H1 (cell line): ENCODE measurements around the gene SNX24. TPM values are rescaled to one million over a fixed set of nuclear protein-coding genes. Genes with fewer than 3 reads are reported as not detected.

Source experiments
- BRCA1 ChIP-seq: IDR thresholded peaks from 2 replicates; pipeline ENCODE4 v1.6.1; 2012; ENCODE audit warnings: low read depth, low read length, improper control_type of control experiment
- CBX8 ChIP-seq: fragments of 300-800, 300-1000 bp; sonication (generic); IDR thresholded peaks from 2 replicates; pipeline ENCODE4 v1.7.1; 2016; ENCODE audit warnings: low read depth, low read length, borderline replicate concordance
- SUZ12 ChIP-seq: fragments of 200-600 bp; sonication (generic); IDR thresholded peaks from 2 replicates; pipeline ENCODE4 v1.6.1; 2012; ENCODE audit warnings: mild to moderate bottlenecking, inconsistent platforms, low read length, moderate library complexity, mixed read lengths
- ZNF274 ChIP-seq: IDR thresholded peaks from 2 replicates; pipeline ENCODE4 v1.7.0; 2012; ENCODE audit warnings: low read length, borderline replicate concordance; ENCODE audit errors: extremely low read depth
- polyA plus RNA-seq, 7 experiments: library from polyadenylated mRNA; depleted of rRNA in 3 of 7; stranded (reverse) in 5 of 7; unstranded in 2 of 7; fragments of >200 nt in 5 of 7; fragments of 200-250 nt in 2 of 7; gene quantifications; 1 replicate in 5 of 7; 2 replicates in 1 of 7; 4 replicates in 1 of 7; pipeline versions ENCODE4 v1.2.1 to v1.2.3, GENCODE V29; 2011 to 2013; ENCODE audit warnings: missing spikeins in 2 of 7, mixed read lengths in 2 of 7
- total RNA-seq: library from RNA; stranded (reverse); fragmentation: NEBNext Ultra II Directional; extraction: Animal tissue kit (Norgen Biotek cat#: 25700); gene quantifications from 2 replicates; pipeline ENCODE4 v1.2.1, GENCODE V29; 2021

The SNX24 gene
- total and polyA plus RNA-seq, 2 of the 8 experiments (the other 6 are each of a cell fraction or from before 2014, with no cell fraction given), result 7.3 to 14.3 TPM

- TF ChIP-seq CBX8 (no peak), BRCA1 (no peak), SUZ12 (no peak), ZNF274 (no peak)
Observed at GRCh38 chr5:122885891-122886290, 40.5 kb downstream of the SNX24 start (continued).
